Stimulated activated CD8-positive, alpha-beta memory T cell treated with anti-CD3 and anti-CD28 coated beads, Interleukin-2, amount 100 ng/mL, for 1 hour (primary cell): ENCODE data around the gene ARHGEF16.

Experiments
- DNase-seq, 2 donors: peaks; one replicate each; pipeline ENCODE4 v3.0.0-alpha.2; 2020; ENCODE audit warnings: low read depth in 2 of 2

ARHGEF16 gene

GRCh38 chr1:3422638-3423037, 31.8 kb upstream of the ARHGEF16 start:
- no peak for DNase-seq

DNA sequence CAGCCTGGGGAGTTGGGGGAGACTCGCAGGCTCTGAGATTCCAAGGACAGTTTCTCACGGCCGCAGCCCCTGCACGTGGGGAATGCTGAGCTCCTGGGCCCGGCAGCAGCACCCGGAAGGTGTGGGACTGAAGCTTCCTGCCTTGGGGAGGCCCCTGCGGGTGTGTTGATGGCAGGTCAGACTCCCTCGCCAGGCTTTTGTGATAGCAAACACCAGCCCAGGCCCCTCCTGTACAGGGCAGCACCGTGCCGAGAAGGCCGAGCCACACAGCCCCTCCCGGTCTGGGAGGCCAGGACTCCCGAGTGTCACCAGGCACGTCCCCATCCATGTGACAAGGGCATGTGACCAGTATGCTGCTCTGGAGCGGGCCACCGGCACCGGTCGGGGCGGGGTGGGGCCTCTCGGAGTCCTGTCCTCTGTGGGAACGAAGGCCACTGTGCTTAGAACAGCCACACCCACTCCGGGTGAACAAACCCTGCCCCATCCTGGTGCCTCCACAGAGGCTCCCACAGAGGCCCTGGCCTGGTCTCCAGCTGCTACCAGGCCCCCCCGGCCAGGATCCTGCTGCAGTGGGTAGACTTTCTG, 31.1 kb upstream of the ARHGEF16 start:
- DNase-seq, result no peak

DNA sequence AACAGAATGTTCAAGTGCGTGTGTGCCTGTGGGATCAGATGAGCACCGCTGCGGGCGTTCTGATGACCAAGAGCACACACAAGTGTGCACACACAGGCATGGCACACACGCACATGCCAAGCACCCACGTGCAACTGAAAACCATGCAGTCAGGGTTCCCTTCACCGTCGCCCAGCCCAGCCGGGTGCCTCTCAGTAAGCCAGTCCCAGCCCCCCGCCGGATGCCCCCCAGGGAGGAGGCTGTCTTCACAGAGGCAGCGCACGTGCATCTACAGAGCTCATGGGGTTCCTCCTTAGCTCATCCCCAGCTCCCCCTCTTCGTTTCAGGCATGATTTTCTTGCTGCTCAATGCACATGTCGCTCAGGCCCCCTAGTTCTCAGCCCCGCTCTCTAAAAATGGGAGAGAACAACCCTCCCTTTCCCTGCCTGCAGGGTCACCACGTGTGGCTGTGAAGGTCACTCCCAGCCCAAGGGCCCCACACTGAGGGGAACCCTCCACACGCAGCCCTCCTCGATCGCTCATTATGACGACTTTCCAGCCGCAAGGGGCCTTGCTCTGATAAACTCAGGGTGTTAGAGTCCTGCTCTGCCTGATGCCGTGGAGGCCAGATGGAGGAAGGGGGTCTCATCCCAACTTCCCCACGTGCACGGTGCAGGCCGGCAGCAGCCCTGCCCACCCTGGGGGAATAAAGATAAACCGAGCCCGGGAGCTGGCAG, 30.4 kb upstream of the ARHGEF16 start:
- DNase-seq, result no peak

GRCh38 chr1:3425486-3426215, 28.8 kb upstream of the ARHGEF16 start:
- DNase-seq, result no peak

DNA sequence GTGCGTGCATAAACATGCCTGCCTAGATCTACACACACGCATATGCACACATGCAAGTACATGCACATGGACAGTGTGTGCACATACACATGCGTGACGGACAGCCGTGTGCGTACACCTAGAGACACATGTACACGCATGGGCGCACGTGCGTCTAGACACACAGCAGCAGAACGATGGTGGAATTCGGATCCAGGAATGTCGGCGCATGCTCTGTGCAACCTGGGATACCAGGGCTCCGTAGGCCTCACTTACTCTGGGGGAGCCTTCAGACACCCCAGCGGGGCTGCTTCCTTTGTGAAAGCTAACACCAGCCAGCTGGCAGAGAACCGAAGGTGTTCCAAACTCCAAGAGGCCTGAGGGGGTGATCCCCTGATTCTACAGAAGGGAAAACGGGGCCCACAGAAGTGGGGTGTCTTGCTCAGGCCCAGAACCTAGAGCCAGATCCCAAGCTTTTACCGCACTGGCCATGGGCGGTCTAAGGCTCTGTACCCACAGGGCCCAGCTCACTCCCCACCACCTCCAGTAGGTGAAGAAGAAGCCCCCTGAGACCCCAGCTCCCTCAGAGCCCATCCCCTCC, 27.4 kb upstream of the ARHGEF16 start:
- DNase-seq, result no peak

DNA sequence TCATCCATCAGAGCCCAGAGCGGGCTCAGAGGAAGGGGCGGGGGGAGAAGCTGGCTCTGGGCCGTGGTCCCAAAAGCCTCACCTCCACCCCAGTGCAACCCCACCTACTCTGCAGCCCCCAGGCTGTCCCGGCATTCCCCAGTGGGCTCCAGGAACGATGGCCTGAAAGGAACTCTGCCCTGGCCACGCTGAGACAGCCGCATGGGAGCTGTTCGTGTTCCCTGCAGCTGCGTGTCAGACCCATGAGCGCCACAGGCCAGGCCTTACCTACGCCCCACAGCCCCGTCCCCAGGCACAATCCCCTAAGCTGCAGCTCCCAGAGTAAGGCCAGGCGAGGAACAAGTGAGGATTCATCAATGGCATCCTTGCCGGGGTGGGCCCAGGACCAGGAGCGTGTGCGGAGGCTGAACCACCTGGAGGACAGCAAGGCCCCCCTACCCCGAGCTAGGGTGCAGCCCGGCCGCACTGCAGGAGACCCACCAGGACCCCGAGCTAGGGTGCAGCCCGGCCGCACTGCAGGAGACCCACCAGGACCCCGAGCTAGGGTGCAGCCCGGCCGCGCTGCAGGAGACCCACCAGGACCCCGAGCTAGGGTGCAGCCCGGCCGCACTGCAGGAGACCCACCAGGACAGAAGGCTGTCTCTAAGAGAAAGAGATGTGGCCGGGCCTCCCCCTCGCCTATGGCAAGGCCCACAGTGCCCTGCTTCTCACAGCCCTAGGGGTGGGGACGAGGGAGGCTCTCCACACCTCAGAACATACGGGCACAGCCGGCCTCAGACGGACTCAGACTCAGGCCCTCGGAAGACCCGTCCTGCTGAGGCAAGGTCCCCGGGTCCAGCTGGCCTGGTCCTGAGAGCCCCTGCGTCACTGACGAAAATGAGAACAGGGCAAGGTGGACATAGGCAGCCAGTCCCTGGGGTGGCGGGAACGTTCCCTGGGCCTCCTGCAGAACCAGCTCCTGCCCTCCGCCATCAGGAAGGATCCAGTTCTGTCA, 26.5 kb upstream of the ARHGEF16 start:
- no peak for DNase-seq

DNA sequence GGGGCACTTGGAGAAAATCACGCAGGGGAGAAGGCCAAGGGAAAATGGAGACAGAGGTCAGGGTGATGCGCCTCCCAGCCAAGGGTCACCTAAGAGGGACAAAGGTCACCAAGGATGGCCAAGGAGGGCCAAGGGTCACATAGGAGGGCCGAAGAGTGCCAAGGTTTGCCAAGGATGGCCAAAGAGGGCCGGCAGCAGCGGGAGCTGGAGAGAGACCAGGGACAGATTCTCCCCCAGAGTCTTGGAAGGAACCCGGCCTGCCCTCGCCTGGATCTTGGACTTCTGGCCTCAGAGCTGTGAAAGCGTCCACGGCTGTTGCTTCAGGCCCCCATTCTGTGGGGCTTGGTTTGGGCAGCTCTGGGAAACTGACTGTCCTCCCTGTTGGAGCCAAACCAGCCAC, 25.6 kb upstream of the ARHGEF16 start:
- DNase-seq, result no peak

GRCh38 chr1:3429320-3429719, 25.1 kb upstream of the ARHGEF16 start:
- no peak for DNase-seq

DNA sequence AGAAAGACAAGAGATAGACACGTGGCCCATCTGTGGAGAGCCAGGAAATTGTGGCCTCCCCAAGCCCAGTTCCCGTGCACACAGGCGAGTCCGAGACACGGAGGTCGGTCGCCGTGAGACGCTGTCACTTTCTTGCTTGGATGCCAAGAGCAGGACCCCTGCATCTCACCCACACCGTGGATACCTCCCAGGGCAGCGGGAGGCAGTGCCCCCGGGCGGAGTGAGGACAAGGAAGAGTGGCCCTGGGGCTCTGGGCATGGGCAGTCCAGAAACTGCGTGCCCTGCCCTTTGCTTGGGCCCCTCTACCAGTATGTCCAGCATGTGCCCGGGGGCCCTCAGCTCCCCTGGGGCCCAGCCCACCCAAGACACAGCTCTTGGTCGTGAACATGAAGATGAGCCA, 24.7 kb upstream of the ARHGEF16 start:
- DNase-seq, result no peak

- no peak for DNase-seq
Measured at GRCh38 chr1:3430406-3430805, 24.1 kb upstream of the ARHGEF16 start.

- no peak for DNase-seq
Measured at GRCh38 chr1:3430820-3431219, 23.6 kb upstream of the ARHGEF16 start.

DNA sequence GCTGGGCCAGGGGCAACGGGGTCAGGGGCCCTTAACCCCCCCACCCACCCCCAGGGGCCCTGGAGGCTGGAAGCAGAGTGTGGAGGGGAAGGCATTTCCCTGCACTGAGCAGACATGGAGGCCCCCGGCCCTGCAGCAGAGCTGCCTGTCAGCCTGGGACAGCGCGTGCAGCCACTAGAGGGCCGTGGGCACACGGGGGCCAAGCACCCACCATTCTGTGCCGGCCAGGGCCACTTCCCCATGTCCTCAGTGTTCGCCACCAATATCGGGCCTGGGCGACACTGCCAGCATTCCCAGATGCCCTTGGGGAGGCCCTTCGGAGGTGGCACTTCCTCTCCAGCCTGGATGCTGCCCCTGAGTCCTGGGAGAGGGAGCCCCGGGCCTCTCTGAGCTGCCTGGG, 23.2 kb upstream of the ARHGEF16 start:
- DNase-seq, result no peak

GRCh38 chr1:3431686-3432085, 22.8 kb upstream of the ARHGEF16 start:
- no peak for DNase-seq

- no peak for DNase-seq
Measured at GRCh38 chr1:3432306-3432705, 22.2 kb upstream of the ARHGEF16 start.

GRCh38 chr1:3433076-3433475, 21.4 kb upstream of the ARHGEF16 start:
- no peak for DNase-seq

DNA sequence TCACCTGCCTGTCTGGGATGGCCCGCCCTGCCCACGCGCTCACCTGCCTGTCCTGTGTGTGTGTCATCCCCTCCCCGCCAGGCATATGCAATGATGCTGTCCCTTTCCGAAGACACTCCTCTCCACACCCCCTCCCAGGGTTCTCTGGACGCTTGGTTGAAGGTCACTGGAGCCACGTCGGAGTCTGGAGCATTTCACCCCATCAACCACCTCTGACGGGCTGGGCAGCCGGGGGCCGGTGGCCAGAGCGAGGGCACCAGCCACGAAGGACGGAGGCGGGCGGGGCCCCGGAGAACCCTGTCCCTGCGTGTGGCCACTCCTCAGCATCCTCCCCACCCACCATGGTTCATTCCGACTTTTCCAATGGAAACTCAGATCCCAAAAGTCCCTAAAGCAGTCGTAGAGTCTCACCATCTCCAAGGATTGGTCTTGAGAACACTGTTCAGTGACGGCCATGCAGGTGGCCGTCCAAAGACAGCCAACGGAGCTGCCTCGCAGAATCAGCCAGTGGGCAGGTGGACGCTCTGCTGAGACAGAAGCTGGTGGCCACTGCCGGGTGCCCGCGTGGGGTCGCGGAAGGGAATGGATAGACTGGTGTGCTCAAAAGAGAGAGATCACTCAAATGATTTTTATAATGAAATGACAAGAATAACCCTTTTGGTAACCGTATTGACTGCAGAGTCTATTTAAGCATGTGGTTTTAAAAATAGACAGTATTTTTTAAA, 20.7 kb upstream of the ARHGEF16 start:
- no peak for DNase-seq

DNA sequence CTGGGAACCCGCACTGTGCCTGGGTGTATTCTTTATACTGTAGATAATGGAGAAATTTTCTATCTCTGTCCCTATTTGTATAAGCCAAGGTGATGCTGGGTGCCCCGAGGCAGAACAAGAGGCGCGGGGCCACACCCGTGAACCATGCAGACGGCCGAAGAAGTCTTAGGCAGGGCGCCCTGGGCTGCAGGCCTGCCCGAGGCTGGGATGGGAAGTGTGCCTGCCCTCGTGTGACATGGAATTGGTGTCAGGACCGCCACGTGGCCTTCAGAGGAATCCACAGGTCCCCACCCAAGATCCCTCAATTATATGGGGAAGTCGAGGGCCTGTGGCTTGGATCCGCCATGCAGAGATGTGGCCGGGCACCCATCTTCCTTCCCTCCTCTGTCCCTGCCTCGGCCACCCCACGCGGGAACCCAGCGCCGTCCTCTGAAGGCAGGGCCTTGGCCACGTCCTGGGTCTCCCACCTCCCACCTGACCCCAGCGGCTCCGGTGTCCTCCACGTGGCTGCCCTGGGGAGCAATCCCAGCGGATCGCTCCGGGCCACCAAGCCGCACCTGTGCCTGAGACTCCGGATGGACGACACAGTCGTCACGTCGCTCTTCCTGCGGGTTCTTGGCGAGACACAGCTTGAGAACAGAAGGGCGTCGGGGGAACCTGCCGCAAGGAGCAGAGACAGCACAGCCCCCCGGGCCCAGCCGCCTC, 19.9 kb upstream of the ARHGEF16 start:
- DNase-seq, result no peak

DNA sequence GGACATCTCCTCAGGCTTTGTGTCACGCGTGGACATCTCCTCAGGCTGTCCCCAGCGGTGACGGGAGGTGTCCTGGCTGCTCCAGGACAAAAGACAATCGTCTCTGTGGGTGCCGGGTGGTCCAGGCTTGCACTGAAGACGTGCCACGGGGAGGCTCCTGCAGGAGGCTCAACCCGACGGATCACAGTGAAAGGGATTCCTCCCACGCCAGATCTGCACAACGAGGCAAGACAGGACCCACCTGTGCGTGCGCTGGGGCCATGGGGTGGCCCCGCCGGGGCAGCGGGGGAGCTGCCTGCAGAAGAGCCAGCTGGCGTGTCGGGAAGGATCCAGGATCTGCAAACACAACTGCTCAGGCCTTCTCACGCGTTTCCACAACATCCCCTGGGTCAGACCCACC, 18.8 kb upstream of the ARHGEF16 start:
- no peak for DNase-seq

- DNase-seq, result no peak
Measured at GRCh38 chr1:3436451-3436850, 18.0 kb upstream of the ARHGEF16 start.

- no peak for DNase-seq
Measured at GRCh38 chr1:3436901-3437300, 17.6 kb upstream of the ARHGEF16 start.
